ENCODE results near the gene SOX6.

DNA sequence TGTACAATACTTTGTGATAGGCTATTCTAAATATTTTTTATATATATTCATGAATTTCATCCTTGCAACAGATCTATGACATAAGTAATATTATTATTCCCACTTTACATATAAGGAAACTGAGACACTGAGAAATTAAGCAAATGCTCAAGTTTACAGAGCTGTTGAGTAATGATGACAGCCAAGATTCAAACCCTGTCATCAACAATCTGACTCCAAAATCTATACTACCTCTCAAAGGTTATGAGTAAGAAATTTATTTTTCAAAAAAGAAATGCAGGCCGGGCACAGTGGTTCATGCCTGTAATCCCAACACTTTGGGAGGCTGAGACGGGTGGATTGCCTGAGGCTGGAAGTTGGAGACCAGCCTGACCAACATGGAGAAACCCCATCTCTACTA, 22.6 kb upstream of the SOX6 start:
- TF ChIP-seq, protein P1, sequence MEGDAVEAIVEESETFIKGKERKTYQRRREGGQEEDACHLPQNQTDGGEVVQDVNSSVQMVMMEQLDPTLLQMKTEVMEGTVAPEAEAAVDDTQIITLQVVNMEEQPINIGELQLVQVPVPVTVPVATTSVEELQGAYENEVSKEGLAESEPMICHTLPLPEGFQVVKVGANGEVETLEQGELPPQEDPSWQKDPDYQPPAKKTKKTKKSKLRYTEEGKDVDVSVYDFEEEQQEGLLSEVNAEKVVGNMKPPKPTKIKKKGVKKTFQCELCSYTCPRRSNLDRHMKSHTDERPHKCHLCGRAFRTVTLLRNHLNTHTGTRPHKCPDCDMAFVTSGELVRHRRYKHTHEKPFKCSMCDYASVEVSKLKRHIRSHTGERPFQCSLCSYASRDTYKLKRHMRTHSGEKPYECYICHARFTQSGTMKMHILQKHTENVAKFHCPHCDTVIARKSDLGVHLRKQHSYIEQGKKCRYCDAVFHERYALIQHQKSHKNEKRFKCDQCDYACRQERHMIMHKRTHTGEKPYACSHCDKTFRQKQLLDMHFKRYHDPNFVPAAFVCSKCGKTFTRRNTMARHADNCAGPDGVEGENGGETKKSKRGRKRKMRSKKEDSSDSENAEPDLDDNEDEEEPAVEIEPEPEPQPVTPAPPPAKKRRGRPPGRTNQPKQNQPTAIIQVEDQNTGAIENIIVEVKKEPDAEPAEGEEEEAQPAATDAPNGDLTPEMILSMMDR (conservative IDR thresholded peaks at IDR 0.05 in 1 of 2, IDR thresholded peaks at IDR 0.05 in 1 of 2; ENCODE audit: low read depth in 1 of 2, low read length in 2 of 2), result no peak
- no peak for TF ChIP-seq EZH2 (IDR thresholded peaks at IDR 0.05; ENCODE audit: low read length, missing control alignments)

All from fibroblast of lung (primary cell).